Choroid plexus epithelial cell (primary cell): Measurements from ENCODE around the gene MAP1LC3C.
A peak's percentile ranks its signal among the peaks of the same experiment; 100 is the strongest.

Experiments
- DNase-seq: peaks from one replicate; pipeline ENCODE4 v3.0.0-alpha.2; 2010; ENCODE audit warnings: low read depth
- H3K4me3 ChIP-seq: 2 replicates; pipeline ENCODE4 v1.5.1; 2011; ENCODE audit warnings: low read depth, mild to moderate bottlenecking, control low read depth, low read length, moderate library complexity
- TF ChIP-seq, protein P1 (sequence below): conservative IDR thresholded peaks from 2 replicates; pipeline ENCODE4 v1.5.1; 2011; ENCODE audit warnings: low read depth, mild to moderate bottlenecking, control low read depth, inconsistent platforms, low read length, moderate library complexity

MAP1LC3C gene

DNA sequence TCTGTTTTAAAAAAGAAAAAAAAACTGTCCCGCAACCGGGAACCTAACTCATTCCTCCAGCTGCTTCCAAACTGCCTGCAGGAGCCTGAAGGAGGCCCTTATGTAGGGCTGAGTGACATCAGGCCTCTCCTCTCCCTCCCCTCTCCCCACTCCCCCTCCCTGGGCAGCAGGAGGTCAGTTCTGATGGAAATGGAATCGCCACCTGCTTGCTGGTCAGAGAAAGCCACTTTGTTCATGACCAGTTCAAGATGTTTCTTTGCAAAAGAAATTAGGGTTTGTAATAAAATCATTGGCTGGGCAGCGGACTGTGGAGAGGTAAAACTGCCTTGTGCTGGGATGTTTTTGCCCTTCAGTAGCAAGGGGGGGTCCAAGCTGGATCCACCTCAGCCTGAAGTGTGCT lies at the start of gene MAP1LC3C:
TSS of gene MAP1LC3C (minus strand) at position 73 of the 400 bp plus-strand sequence. CDS start 90 bp downstream, outside the sequence.
- H3K4me3 ChIP-seq, result peak within 1 kb of the TSS; percentile 57
- TF ChIP-seq, protein P1, sequence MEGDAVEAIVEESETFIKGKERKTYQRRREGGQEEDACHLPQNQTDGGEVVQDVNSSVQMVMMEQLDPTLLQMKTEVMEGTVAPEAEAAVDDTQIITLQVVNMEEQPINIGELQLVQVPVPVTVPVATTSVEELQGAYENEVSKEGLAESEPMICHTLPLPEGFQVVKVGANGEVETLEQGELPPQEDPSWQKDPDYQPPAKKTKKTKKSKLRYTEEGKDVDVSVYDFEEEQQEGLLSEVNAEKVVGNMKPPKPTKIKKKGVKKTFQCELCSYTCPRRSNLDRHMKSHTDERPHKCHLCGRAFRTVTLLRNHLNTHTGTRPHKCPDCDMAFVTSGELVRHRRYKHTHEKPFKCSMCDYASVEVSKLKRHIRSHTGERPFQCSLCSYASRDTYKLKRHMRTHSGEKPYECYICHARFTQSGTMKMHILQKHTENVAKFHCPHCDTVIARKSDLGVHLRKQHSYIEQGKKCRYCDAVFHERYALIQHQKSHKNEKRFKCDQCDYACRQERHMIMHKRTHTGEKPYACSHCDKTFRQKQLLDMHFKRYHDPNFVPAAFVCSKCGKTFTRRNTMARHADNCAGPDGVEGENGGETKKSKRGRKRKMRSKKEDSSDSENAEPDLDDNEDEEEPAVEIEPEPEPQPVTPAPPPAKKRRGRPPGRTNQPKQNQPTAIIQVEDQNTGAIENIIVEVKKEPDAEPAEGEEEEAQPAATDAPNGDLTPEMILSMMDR, result no peak

DNA sequence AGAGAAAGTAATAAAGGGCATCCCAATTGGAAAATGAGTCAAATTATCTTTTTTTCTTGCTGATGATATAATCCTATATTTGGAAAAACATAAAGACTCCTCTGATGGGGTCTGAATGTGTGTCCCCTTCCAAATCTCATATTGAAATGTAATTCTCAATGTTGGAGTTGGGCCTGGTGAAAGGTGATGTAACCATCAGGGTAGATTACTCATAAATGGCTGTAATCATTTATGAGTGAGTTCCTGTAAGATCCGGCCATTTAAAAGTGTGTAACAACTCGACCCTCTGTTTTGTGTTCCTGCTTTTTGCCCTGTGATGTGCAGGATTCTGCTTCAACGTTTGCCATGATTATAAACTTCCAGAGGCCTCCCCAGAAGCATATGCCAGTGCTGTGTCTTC lies 44.3 kb upstream of the MAP1LC3C start:
- TF ChIP-seq, protein P1, result no peak
- DNase-seq, result no peak
- H3K4me3 ChIP-seq, result no peak overlapping the region

More for the DNA sequence above, at the start of gene MAP1LC3C:
- no peak for DNase-seq

DNA sequence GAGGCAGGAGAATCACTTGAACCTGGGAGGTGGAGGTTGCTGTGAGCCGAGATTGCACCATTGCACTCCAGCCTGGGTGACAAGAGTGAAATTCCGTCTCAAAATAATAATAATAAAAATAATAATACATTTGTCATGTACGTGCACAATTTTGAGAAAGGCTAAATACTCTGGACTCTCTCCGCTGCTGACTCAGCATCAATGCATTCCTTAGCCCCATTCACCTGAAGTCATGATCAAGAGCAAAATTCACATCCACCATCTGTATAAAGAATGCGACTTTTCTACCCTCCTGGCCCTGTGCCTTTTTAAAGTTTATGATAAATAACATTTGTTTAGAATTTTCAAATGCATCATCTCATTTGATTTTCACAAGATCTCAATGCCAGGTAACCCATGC lies 35.5 kb upstream of the MAP1LC3C start:
- no peak for DNase-seq
- H3K4me3 ChIP-seq, result no peak overlapping the region
- TF ChIP-seq, protein P1, result no peak

DNA sequence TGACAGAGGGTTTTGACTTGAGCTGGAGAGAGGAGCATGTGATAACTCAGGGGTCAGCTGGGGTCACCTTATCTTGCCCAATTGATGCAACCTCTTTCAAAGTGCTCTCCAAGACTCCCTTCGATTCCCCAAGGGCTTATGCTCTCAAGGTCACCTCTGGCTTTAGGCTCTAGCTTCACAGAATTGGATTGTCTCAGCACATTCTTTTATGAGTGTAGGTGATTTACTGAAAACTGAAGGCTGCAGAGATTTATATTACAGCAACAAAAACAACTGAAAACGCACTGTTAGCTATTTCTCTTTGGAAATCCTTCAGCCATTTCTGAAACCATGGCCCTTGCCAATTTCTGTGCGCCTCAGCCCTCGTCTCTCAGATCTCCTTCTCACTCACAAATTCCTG lies 34.5 kb upstream of the MAP1LC3C start:
- TF ChIP-seq, protein P1, result no peak
- DNase-seq, result no peak
- H3K4me3 ChIP-seq, result no peak overlapping the region

DNA sequence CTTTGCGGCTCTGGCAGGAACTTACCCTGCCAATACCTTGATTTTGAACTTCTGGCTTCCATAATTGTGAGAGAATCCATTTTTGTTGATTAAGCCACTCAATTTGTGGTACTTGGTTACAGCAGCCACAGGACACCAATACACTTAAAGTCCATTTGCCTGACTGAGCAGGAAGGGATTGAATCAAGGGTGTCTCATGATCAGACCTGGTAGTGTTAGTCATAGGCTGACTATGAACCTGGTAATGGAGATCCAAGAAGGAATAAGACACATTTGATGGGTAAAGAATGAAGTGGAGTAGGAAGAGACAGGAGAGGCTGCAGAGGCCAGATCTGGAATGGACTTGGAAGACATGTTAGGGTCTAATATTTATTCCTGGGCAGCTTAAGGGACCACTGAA lies 31.2 kb upstream of the MAP1LC3C start:
- TF ChIP-seq, protein P1, result no peak
- no peak for DNase-seq

DNA sequence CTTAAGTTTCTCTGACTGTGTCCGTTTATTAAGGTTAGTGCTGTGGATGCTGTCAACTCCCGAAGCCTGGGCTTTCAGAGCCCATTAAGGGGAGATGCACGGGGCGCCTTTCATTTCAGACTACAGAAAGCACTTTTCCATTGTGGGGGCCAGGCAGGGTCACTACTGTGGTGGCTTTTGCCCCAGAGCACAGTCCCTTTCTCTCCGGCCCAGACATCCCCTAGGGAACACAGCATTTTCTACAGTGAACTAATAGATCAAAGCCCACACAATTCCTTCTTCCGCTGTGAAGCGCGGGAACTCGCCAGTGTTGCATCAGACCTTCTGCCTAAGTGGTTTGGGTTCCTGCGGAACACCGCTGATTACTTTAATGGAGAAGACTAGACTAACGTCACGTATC lies 26.8 kb upstream of the MAP1LC3C start:
- no peak for DNase-seq
- TF ChIP-seq, protein P1, result no peak
- H3K4me3 ChIP-seq, result no peak overlapping the region

More for the DNA sequence above, 31.2 kb upstream of the MAP1LC3C start:
- no peak overlapping the region for H3K4me3 ChIP-seq

DNA sequence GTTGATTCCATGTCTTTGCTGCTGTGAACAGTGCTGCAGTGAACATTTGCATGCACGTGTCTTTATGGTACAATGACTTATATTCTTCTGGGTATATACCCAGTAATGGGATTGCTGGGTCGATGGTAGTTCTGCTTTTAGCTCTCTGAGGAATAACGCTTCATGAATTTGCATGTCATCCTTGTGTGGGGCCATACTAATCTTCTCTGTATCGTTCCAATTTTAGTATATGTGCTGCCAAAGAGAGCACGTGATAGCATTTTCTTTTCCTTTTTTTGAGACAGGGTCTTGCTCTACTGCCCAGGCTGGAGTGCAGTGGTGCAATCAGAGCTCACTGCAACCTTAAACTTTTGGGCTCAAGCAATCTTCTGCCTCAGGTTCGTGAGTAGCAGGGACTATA lies 24.9 kb upstream of the MAP1LC3C start:
- TF ChIP-seq, protein P1, result no peak
- no peak for DNase-seq
- no peak overlapping the region for H3K4me3 ChIP-seq
